HG03095 (cell line): Measurements from ENCODE around the gene PLLP.
"Not testable (repeated sequence)": the region's sequence is repeated elsewhere in the genome, so short reads cannot be mapped to it uniquely, and the experiment has no call there.

ENCODE experiments used
- ATAC-seq: cut with Tn5 transposase; IDR thresholded peaks from one replicate; pipeline ENCODE4 v1.9.1; 2021; ENCODE audit warnings: moderate library complexity; ENCODE audit not compliant: unreplicated experiment

Gene PLLP

DNA sequence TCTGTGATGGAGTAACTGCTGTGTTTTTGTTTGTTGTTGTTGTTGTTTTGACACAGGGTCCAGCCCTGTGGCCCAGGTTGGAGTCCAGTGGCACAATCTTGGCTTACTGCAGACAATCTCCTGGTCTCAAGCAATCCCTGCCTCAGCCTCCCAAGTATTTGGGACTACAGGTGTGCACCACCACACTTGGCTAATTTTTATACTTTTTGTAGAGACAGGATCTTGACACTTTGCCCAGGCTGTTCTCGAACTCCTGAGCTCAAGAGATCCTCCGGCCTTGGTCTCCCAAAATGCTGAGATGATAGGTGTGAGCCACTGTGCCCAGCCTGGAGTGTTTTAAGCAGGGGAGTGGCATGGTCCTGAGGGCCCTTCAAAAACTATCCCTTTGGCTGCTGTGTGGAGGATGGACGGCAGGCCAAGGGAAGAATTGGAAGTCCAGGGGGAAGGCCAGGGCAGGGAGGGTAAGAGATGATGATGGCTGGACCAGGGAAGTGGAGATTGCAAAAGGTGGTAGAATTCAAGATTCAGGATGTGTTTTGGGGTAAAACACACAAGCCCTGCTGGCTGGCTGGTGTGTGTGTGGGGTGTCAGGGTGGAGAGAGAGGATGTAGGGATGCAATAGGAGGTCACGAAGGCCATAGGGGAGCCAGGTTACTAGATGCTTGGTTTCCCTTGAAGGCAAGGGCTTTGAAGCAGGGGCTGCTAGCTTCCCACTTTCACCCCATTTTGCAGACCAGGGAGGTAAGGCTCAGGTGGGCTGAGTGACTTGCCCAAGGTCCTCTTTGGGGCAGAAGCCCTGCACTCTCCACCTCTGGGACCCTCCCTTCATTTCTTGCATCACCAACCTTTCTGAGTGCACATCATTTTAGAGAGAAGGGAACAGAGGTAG lies 18.8 kb upstream of the PLLP start:
- ATAC-seq, result no peak

DNA sequence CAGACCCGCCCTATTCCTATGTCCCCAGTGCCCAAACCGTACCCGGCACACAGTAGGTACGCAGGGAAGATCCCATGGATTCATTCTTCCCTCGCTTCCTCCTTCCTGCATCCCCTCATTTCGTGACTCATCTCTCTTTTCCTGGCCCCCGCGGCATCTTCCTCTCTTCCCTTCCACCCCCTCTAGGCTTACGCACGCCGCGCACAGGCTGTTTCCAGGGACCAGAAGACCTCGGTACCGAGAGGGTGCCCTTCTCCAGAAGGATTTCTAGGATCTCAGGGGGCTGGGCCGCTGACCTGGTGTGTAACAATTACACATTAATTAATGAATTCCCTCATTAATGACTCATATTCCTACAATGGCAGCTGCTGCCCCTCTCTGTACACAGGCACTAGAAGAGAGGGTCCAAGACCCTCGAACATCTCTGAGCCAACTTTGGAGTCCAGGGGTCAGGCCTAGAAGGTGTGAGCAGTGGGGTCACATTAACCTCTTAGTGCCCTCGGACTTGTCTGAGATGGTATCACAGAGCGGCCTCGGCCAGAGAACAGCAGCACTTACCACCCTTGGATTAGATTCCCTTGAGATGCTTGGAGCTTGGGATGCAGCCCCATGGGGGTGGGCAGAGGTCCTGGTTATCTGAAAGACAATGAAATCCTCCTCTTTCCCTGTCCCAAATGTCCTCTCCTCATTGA lies 16.8 kb upstream of the PLLP start:
- no peak for ATAC-seq

DNA sequence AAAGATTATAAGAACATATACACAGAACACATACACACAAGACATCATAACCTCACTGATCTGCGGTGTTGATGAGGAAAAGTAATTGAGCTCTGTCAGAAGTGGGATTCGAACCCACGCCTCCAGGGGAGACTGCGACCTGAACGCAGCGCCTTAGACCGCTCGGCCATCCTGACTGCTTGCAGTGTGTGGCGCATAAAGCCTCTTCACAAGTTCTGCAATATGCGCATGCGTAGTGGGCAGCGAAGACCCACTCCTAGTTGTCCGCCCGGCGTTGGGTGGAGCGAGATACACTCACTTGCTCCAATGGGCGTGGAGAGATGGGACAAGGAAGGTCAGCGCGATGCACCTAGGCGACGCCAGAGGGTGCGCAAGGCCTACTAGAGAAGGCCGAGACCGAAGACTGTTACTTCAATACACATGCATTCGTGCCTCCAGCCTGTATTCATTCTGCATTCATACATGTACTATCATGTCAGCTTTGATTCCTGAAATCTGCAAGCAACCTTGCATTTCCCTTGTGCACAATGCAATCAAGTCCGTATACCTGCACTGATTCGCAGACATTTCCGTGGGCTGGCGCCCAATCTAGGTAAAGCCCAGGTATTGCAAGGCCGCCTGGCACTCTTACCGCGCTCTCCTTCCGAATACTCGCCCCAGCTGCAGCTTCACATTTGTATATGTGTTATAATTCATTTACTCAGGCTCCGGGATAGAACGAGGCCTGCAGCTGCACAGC lies 16.1 kb upstream of the PLLP start:
- ATAC-seq, result peak; percentile 82

DNA sequence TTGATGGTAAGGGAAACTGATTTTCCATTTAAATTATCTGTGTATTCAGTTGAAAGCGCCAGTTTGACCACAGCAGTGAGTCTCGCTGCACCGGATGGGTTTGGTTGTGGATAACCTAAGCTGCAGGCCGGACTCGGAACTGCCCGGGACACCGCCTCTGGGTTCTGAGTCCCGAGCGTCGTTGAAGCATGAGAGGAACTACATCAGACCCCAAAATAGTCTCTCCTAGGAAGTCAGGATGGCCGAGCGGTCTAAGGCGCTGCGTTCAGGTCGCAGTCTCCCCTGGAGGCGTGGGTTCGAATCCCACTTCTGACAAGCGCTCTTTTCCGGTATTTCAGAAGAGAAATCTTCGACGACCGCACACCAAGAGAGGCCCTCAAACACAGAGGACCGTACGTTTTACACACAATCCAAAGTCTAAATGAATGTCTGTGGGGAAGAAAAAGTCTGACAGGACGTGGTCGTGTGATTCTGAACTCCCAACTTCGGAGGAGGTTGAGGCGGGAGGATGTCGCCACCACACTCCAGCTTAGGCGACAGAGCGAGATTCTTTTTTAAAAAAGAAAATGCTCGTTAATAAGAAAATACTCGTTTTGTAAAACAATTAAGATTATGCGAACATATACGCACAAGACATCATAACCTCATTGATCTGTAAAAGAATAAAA lies 15.4 kb upstream of the PLLP start:
- peak; percentile 44 for ATAC-seq

DNA sequence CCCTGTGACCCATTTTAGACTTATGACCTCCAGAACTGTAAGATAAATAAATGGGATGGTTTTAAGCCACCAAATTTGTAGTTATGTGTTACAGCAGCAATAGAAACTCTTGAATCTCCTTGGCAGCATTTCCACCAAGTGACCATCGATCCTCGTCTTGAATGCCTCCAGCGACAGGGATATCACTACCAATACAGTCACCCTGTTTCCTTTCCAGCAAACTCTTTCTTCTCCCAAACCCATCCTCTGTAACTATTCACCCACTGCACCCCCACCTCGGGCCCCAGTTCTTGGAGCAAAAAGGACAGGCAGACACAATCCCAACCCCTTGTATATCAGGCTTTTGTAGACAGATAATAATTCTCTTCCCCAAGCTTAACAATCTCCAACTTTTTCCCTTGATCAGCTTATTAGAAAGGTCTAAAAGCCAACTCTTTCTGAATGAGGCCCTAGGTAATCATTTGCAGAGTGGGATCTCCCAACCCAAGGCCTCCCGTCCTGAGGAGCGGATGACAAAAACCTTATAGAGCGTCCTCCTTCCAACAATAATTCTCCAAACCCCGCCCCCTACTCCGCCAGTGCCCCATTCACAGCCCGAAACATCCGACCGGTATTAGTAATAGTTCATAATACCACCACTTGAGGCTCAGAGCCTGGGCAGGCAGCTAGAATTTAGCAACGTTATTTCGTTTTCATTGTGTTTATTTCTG lies 14.7 kb upstream of the PLLP start:
- peak; percentile 8 for ATAC-seq

DNA sequence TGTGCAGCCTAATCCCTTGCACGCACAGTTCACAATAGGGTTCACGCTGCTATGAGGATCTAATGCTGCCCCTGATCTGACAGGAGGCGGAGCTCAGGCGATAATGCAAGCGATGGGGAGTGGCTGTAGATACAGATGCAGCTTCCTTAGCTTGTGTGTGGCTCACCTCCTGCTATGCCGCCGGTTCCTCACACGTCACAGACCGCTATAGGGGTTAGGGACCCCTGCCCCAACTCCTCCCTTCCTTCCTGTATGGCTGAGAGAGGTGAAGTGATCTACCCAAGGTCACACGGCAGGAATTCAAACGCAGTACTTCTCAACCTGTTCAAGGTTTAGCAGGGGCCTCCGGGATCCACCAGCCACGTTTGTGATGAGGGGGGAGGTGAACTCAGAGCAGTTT lies 13.4 kb upstream of the PLLP start:
- ATAC-seq, result no peak

DNA sequence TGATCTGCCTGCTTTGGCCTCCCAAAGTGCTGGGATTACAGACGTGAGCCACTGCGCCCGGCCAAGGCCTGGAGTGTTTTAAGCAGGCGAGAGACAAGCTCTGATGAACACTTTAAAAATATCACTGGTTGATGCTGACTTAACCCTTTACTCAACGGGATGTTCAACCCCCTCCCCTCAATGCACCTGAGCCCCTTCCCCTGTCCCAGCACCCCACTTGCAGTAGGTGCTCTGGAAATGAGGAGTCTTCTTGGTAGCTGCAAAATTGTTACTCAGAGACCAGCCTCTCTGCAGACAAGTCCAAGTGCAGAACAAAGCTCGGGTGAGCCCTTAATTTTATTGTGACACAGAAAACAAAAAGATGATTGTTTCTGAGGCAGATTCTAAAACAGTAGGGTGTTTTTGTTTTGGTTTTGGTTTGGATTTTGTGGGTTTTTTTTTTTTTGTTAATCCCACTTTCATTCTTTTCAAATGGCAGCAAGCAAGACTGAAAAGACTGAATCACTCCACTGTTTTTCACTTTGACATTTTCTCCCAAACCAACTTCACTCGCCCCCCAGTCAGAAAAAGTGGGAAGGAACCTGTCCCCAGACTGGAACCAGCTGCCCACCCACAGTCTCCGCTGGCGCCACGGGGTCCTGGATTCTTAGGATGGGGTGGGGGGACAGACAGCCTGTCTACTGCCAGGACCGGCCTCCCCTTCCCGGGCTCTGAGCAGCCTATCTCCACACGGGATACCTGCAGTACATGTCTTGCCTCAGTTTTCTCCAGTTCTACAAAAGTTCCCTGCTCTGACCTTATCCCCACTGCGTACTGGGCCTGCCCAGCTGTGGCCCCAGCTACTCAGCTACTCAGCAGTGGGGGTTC lies 5.2 kb upstream of the PLLP start:
- ATAC-seq, result no peak

DNA sequence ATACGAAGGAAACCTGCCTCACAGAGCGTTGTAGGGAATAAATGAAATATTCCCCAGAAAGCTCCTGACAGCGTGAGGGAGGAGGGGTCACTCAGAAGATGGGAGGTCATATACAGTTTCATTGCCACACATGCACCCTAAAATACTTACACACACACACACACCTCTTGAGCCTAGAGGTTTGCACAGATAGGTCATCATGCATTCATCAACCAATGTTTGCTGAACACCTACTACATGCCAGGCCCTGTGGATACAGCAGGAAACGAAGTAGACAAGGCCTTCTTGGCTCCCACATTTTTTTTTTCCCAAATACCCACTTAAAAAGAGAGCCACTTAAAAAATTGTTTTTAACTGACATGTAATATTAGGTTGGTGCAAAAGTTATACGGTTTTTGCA lies 907 bp upstream of the PLLP start:
- no peak for ATAC-seq

DNA sequence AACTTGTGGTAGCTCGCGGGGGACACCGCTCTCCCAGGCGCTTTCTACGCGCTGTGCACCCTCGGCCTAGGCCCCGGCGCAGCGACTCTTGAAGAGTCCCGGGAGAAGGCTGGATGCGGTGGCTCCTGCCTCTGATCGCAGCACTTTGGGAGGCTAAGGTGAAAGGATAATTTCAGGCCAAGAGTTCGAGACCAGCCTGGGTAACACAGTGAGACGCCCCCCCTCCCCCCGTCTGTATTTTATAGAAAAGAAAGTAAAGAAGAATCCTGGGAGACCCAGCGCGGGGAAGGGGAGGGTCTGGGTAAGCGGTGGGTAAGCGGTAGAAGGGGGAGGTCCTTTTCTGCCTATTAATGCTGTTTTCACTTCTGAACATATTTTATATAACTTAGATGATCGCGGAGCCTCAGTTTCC lies 486 bp upstream of the PLLP start:
- ATAC-seq, result no peak

DNA sequence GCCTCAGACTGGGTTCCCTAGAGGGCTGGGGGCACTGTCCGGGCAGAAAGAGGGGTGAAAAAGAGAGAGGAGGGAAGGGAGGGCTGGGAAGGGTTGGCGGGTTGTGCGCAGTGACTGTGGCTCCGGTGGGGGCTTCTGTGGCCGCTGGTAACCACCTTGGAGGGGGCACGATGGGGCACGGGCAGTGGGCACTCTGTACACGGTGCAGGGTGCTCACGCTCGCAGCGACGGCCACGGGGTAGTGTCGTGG lies 588 bp downstream of the PLLP start:
- ATAC-seq, result no peak

DNA sequence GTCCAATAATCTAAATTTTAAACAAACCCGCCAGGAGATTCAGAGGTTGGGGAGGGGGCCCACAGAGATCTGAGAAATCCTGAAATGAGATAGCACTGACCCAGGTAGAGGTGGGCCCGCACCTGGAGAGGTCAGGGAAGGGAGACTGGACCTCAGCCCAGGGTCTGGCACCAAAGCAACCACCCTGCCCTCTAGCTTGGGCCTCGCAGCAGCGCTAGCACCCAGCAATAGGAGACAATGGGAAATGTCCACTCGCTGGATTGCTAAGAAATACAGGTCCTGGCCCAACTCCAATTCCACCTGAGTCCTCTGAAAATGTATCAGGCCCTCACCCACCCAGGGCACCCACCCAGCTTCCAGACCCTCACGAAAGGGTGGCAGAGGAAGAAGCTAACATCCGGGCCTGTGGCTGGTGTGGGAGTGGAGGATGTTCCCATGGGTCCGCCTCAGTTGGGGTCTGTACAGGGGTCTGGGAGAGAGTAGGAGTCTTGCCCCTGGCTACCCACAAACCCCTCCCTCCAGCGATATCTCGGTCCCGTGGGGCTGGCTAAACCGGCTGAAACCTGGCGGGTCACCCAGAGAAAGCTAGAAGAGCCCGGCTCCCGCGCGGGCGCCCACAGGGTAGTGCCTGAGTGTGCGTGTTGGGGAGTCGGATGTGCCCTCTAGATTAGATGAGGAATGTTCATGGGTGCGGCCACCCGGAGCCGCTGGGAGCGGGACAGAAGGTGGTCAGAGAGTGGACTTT lies 1.1 kb downstream of the PLLP start:
- no peak for ATAC-seq

DNA sequence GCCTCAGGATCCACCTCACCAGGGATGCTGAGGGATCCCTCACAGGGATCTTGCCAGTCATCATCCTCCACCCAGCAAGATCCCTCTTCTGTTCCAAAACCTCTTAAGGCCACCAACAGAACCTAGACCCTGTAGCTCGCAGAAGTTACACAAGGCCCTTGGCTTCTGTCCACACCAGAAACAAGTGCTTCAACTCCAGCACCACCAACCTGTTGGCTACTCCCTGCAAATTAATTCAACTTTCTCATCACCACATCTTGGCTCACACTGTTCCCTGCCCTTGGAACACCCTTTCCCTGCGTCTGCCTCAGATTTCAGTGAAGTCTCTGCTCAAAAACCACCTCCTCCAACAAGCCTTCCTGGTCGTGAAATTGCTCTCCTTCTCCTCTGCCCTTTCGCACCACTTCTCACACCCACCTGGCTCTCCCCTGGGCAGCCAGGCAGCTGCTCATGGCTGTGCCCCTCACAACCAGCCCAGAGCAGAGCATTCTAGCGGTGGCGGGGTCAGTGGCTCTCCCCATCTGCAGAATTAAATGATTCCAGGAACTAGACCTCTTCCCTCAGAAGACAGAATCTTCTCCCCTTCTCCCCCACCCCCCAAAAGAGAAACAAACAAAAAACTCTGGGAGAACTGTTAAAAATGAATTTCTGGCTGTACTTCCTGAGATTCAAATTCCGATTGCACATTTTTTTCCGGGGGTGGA lies 1.8 kb downstream of the PLLP start:
- no peak for ATAC-seq

DNA sequence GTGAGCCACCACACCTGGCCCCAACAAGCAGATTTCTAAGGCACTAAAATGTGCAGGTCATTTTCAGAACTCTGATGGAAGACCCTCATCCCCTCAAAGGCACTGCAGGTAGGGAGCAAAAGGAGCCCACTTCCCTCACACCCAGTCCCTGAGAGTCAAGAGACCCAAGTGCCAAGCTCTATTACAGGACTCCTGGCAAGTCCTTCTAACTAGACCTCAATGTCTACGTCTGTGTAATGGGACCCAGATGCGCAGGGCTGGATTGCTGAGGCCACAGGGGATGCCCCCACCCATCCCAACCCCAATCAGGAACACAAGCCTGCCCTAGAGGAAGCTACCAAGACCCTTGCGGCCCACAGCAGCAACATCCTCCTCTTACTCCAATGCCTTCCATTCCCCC lies 2.7 kb downstream of the PLLP start:
- ATAC-seq, result no peak

DNA sequence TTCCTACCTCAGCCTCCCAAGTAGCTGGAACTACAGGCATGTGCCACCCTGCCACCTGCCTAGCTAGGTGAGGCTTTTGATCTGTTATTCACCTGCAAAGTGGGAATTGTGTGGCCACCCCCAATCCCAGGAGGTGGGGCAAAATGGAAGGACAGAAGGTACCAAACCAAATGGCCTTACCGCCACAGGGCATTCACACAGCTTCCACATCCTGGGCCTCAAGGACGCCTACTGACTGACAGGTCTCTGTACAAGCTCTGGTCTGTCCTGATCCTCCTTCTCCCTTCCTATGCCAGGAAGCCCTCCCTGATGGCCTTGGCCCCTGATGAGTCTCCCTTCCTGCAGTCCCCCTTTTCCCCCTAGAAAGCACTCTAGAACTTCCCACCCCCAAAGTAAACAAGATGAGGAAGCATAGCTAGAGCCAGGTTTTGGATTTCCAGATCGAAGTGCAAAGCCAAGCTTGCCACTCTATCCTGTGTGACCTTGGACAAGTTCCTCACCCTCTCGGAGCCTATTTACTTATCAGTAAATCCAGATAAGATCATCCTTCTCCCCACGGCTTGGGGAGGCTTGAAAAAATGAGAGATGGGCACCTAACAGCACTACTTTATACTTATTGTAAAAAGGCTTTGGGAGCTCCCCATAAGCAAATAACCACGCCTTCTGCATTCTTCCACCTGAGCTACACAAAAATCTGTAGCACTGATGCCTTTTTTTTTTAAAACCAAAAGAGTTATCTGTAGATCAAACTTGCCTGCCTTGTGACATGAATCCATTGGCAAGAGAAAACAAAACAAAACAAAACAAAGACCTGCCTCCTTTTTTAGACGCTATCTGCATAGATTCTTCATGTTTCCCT lies 4.5 kb downstream of the PLLP start:
- ATAC-seq, result no peak

DNA sequence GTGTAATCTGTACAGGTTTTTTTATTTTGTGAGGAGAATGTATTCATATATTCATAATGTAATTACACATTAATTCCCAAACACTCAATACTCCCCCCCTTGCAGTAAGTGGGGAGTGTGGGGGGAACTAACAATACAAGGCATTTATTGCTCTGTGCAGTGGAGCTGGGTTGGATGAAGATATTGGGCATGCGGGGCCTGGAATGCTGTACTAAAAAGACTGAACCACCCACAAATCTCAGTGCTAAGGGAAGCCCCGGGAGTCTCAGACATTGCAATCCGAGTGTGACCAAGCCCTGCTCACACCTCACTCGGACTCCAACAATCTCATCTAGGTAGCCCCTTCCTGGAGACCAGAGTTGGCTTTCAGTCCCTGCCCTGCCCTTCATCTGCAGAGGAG lies 6.0 kb downstream of the PLLP start:
- ATAC-seq, result no peak

DNA sequence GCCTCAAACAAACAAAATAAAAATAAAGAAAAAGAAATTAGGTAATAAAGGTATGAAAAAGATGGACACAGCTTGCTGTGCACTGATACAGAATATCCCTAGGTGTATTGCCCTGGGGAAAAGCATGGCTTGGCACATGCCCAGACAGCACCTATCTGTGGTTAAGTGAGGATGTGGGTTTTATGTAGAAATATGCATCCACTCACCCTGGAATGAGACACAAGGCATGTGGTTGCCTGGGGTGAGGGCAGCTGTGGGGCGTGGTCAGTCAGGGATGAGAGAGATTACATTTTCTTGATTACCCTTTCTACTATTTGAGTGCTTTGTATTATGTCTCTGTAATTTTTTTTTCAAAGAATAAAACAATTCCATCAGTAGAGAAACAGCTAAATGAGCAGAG lies 6.9 kb downstream of the PLLP start:
- no peak for ATAC-seq

DNA sequence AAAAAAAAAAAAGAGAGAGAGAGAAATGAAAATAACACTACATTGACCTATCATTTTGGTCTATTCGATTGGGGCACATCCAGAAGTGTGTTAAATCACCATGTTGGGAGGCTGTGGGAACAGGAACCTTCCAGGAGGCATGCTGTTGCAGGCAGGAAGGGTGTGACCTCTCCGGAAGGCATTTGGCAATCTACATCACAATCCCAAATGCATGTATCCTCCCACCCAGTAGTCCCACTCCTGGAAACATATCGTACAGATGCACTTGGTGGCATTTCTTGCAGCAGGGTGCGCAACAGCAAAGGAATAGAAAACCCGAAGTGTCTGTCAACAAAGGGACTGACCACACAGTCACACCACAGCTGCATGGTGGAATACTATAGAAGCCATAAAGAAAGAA lies 7.9 kb downstream of the PLLP start:
- ATAC-seq, result no peak

DNA sequence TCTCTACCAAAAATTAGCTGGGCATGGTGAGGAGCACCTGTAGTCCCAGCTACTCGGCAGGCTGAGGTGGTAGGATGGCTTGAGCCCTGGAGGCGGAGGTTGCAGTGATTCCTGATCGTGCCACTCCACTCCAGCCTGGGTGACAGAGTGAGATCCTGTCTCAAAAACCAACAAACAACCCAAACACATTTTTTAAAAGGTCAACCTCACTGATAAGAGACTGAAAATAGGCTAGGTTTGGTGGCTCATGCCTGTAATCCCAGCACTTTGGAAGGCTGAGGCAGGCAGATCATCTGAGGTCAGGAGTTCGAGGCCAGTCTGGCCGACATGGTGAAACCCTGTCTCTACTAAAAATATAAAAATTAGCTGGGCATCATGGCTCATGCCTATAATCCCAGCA lies 8.5 kb downstream of the PLLP start:
- not testable (repeated sequence) for ATAC-seq
